ENCODE results near the gene COL5A1.

Gene COL5A1

GRCh38 chr9:134630861-134631260, 10.7 kb upstream of the COL5A1 start:
- H3K36me3 ChIP-seq (ENCODE audit: insufficient read depth, low read length): no peaks in the 10 kb centered on the region
- no peak for DNase-seq (ENCODE audit: low read depth, low spot score)
- no peak overlapping the region for H3K27ac ChIP-seq
- no peak for TF ChIP-seq EZH2 (IDR thresholded peaks at IDR 0.05)
- TF ChIP-seq FOXP2 (optimal IDR thresholded peaks at IDR 0.05; ENCODE audit: control extremely low read depth, extremely low read length, insufficient read depth): no peak
- no peak for TF ChIP-seq POLR2AphosphoS5 (IDR thresholded peaks at IDR 0.05; ENCODE audit: borderline replicate concordance, low read depth, low read length)
- no peak overlapping the region for H3K4me3 ChIP-seq
- no peaks in the 10 kb centered on the region for H3K9me3 ChIP-seq (ENCODE audit: low read depth, low read length)
- H3K9ac ChIP-seq (ENCODE audit: insufficient read length): no peak overlapping the region

- no peaks in the 10 kb centered on the region for H3K36me3 ChIP-seq (ENCODE audit: insufficient read depth, low read length)
- no peak overlapping the region for H3K4me3 ChIP-seq
- DNase-seq (ENCODE audit: low read depth, low spot score): no peak
- H3K9me3 ChIP-seq (ENCODE audit: low read depth, low read length): no peaks in the 10 kb centered on the region
- TF ChIP-seq POLR2AphosphoS5 (IDR thresholded peaks at IDR 0.05; ENCODE audit: borderline replicate concordance, low read depth, low read length) (no peak), FOXP2 (optimal IDR thresholded peaks at IDR 0.05; ENCODE audit: control extremely low read depth, extremely low read length, insufficient read depth) (no peak), EZH2 (IDR thresholded peaks at IDR 0.05) (no peak)
- no peak overlapping the region for H3K27ac ChIP-seq
- H3K9ac ChIP-seq (ENCODE audit: insufficient read length): no peak overlapping the region
These were observed 9.7 kb upstream of the COL5A1 start for GRCh38 chr9:134631881-134632280.

- Histone ChIP-seq H3K9ac (ENCODE audit: insufficient read length) (no peak overlapping the region), H3K4me3 (no peak overlapping the region), H3K27ac (no peak overlapping the region), H3K9me3 (ENCODE audit: low read depth, low read length) (no peaks in the 10 kb centered on the region), H3K36me3 (ENCODE audit: insufficient read depth, low read length) (no peaks in the 10 kb centered on the region)
- TF ChIP-seq FOXP2 (optimal IDR thresholded peaks at IDR 0.05; ENCODE audit: control extremely low read depth, extremely low read length, insufficient read depth) (no peak), EZH2 (IDR thresholded peaks at IDR 0.05) (no peak), POLR2AphosphoS5 (IDR thresholded peaks at IDR 0.05; ENCODE audit: borderline replicate concordance, low read depth, low read length) (no peak)
- DNase-seq (ENCODE audit: low read depth, low spot score): no peak
These were observed 9.3 kb upstream of the COL5A1 start for GRCh38 chr9:134632329-134632728.

GRCh38 chr9:134633362-134634142, 8.1 kb upstream of the COL5A1 start:
- DNase-seq (ENCODE audit: low read depth, low spot score): no peak
- no peak overlapping the region for H3K4me3 ChIP-seq
- TF ChIP-seq POLR2AphosphoS5 (IDR thresholded peaks at IDR 0.05; ENCODE audit: borderline replicate concordance, low read depth, low read length): no peak
- no peak for TF ChIP-seq FOXP2 (optimal IDR thresholded peaks at IDR 0.05; ENCODE audit: control extremely low read depth, extremely low read length, insufficient read depth)
- TF ChIP-seq EZH2 (IDR thresholded peaks at IDR 0.05): no peak
- no peaks in the 10 kb centered on the region for H3K36me3 ChIP-seq (ENCODE audit: insufficient read depth, low read length)
- H3K27ac ChIP-seq: no peak overlapping the region
- no peak overlapping the region for H3K9ac ChIP-seq (ENCODE audit: insufficient read length)
- no peaks in the 10 kb centered on the region for H3K9me3 ChIP-seq (ENCODE audit: low read depth, low read length)

GRCh38 chr9:134634176-134634575, 7.4 kb upstream of the COL5A1 start:
- DNase-seq (ENCODE audit: low read depth, low spot score): no peak
- no peak for TF ChIP-seq EZH2 (IDR thresholded peaks at IDR 0.05)
- TF ChIP-seq POLR2AphosphoS5 (IDR thresholded peaks at IDR 0.05; ENCODE audit: borderline replicate concordance, low read depth, low read length): no peak
- TF ChIP-seq FOXP2 (optimal IDR thresholded peaks at IDR 0.05; ENCODE audit: control extremely low read depth, extremely low read length, insufficient read depth): no peak
- no peak overlapping the region for H3K27ac ChIP-seq
- H3K4me3 ChIP-seq: no peak overlapping the region
- no peaks in the 10 kb centered on the region for H3K9me3 ChIP-seq (ENCODE audit: low read depth, low read length)
- H3K9ac ChIP-seq (ENCODE audit: insufficient read length): no peak overlapping the region
- no peaks in the 10 kb centered on the region for H3K36me3 ChIP-seq (ENCODE audit: insufficient read depth, low read length)

- no peak for DNase-seq (ENCODE audit: low read depth, low spot score)
- Histone ChIP-seq H3K4me3 (no peak overlapping the region), H3K36me3 (ENCODE audit: insufficient read depth, low read length) (no peaks in the 10 kb centered on the region), H3K9me3 (ENCODE audit: low read depth, low read length) (no peaks in the 10 kb centered on the region), H3K27ac (no peak overlapping the region), H3K9ac (ENCODE audit: insufficient read length) (no peak overlapping the region)
- no peak for TF ChIP-seq POLR2AphosphoS5 (IDR thresholded peaks at IDR 0.05; ENCODE audit: borderline replicate concordance, low read depth, low read length)
- TF ChIP-seq FOXP2 (optimal IDR thresholded peaks at IDR 0.05; ENCODE audit: control extremely low read depth, extremely low read length, insufficient read depth): no peak
- TF ChIP-seq EZH2 (IDR thresholded peaks at IDR 0.05): no peak
These were observed 6.9 kb upstream of the COL5A1 start for GRCh38 chr9:134634667-134635230.

GRCh38 chr9:134635351-134636148, 6.1 kb upstream of the COL5A1 start:
- H3K9me3 ChIP-seq (ENCODE audit: low read depth, low read length): no peaks in the 10 kb centered on the region
- H3K36me3 ChIP-seq (ENCODE audit: insufficient read depth, low read length): no peaks in the 10 kb centered on the region
- no peak overlapping the region for H3K27ac ChIP-seq
- TF ChIP-seq FOXP2 (optimal IDR thresholded peaks at IDR 0.05; ENCODE audit: control extremely low read depth, extremely low read length, insufficient read depth): no peak
- TF ChIP-seq EZH2 (IDR thresholded peaks at IDR 0.05): no peak
- no peak for TF ChIP-seq POLR2AphosphoS5 (IDR thresholded peaks at IDR 0.05; ENCODE audit: borderline replicate concordance, low read depth, low read length)
- H3K9ac ChIP-seq (ENCODE audit: insufficient read length): no peak overlapping the region
- no peak for DNase-seq (ENCODE audit: low read depth, low spot score)
- no peak overlapping the region for H3K4me3 ChIP-seq

- Histone ChIP-seq H3K36me3 (ENCODE audit: insufficient read depth, low read length) (no peaks in the 10 kb centered on the region), H3K27ac (no peak overlapping the region), H3K9me3 (ENCODE audit: low read depth, low read length) (no peaks in the 10 kb centered on the region), H3K4me3 (no peak overlapping the region), H3K9ac (ENCODE audit: insufficient read length) (no peak overlapping the region)
- DNase-seq (ENCODE audit: low read depth, low spot score): no peak
- TF ChIP-seq POLR2AphosphoS5 (IDR thresholded peaks at IDR 0.05; ENCODE audit: borderline replicate concordance, low read depth, low read length): no peak
- no peak for TF ChIP-seq EZH2 (IDR thresholded peaks at IDR 0.05)
- no peak for TF ChIP-seq FOXP2 (optimal IDR thresholded peaks at IDR 0.05; ENCODE audit: control extremely low read depth, extremely low read length, insufficient read depth)
These were observed 5.5 kb upstream of the COL5A1 start for GRCh38 chr9:134636149-134636507.

Data from SK-N-MC (cell line).